ENCODE results near the gene KRT17. TPM values are rescaled to one million over a fixed set of nuclear protein-coding genes. Genes with fewer than 3 reads are reported as not detected.

Gene KRT17
- total RNA-seq, 1 donor from 2014 or later = not detected

GRCh38 chr17:41660221-41660711, 35.9 kb upstream of the KRT17 start:
- Mint-ChIP-seq H3K36me3 (no peaks in the 10 kb centered on the region), H3K4me3 (no peak overlapping the region), H3K27me3 (ENCODE audit: insufficient read depth, low read depth) (peaks cover 11% of the 10 kb centered on the region), H3K9me3 (no peaks in the 10 kb centered on the region), H3K27ac (peak overlapping the region; percentile 50), H3K4me1 (peaks cover 3% of the 10 kb centered on the region)
- Histone ChIP-seq H3K27me3 (peaks cover 18% of the 10 kb centered on the region), H2AFZ (replicated peaks) (no peak overlapping the region), H3K27ac (no peak overlapping the region), H3K4me1 (peaks cover 10% of the 10 kb centered on the region), H3K9me3 (ENCODE audit: low read depth) (no peaks in the 10 kb centered on the region), H3K36me3 (no peaks in the 10 kb centered on the region), H3K4me3 (no peak overlapping the region), H3K9ac (no peak overlapping the region), H3K79me2 (ENCODE audit: low read depth) (no peaks in the 10 kb centered on the region), H4K20me1 (ENCODE audit: low read depth) (no peaks in the 10 kb centered on the region), H3F3A (ENCODE audit: low read depth) (peaks cover 7% of the 10 kb centered on the region), H3K4me2 (no peak overlapping the region)
- TF ChIP-seq EZH2 (IDR thresholded peaks at IDR 0.05) (no peak), EZH2phosphoT487 (IDR thresholded peaks at IDR 0.05) (no peak), CTCF (IDR thresholded peaks at IDR 0.05) (no peak)
- no peak for DNase-seq (ENCODE audit: low spot score)

GRCh38 chr17:41659427-41660212, 35.2 kb upstream of the KRT17 start:
- no peak for DNase-seq (ENCODE audit: low spot score)
- peak overlapping the region; percentile 82 for H3K27ac Mint-ChIP-seq
- H4K20me1 ChIP-seq (ENCODE audit: low read depth) = no peaks in the 10 kb centered on the region

GRCh38 chr17:41658846-41659245, 34.5 kb upstream of the KRT17 start:
- Histone ChIP-seq H3K4me1 (peaks cover 13% of the 10 kb centered on the region), H4K20me1 (ENCODE audit: low read depth) (no peaks in the 10 kb centered on the region), H3K36me3 (no peaks in the 10 kb centered on the region), H3K27ac (no peak overlapping the region), H3K27me3 (peaks cover 6% of the 10 kb centered on the region), H3K9me3 (ENCODE audit: low read depth) (no peaks in the 10 kb centered on the region), H3K4me3 (no peak overlapping the region), H3F3A (ENCODE audit: low read depth) (peaks cover 2% of the 10 kb centered on the region), H3K9ac (no peak overlapping the region), H3K79me2 (ENCODE audit: low read depth) (no peaks in the 10 kb centered on the region), H3K4me2 (no peak overlapping the region), H2AFZ (replicated peaks) (no peak overlapping the region)
- no peak for DNase-seq (ENCODE audit: low spot score)
- H3K27me3 Mint-ChIP-seq (ENCODE audit: insufficient read depth, low read depth) = peaks cover 14% of the 10 kb centered on the region
- no peaks in the 10 kb centered on the region for H3K9me3 Mint-ChIP-seq
- peak overlapping the region; percentile 82 for H3K27ac Mint-ChIP-seq
- H3K4me1 Mint-ChIP-seq = peaks cover 5% of the 10 kb centered on the region
- no peak for TF ChIP-seq EZH2 (IDR thresholded peaks at IDR 0.05)
- TF ChIP-seq EZH2phosphoT487 (IDR thresholded peaks at IDR 0.05) = no peak
- H3K36me3 Mint-ChIP-seq = no peaks in the 10 kb centered on the region
- H3K4me3 Mint-ChIP-seq = no peak overlapping the region

More at GRCh38 chr17:41659427-41660212, 35.2 kb upstream of the KRT17 start:
- Histone ChIP-seq H2AFZ (replicated peaks) (no peak overlapping the region), H3K4me1 (peaks cover 13% of the 10 kb centered on the region), H3K36me3 (no peaks in the 10 kb centered on the region), H3K4me2 (no peak overlapping the region), H3F3A (ENCODE audit: low read depth) (peaks cover 7% of the 10 kb centered on the region), H3K27me3 (peaks cover 12% of the 10 kb centered on the region), H3K4me3 (no peak overlapping the region), H3K9ac (no peak overlapping the region), H3K27ac (no peak overlapping the region), H3K9me3 (ENCODE audit: low read depth) (no peaks in the 10 kb centered on the region), H3K79me2 (ENCODE audit: low read depth) (no peaks in the 10 kb centered on the region)
- Mint-ChIP-seq H3K4me3 (no peak overlapping the region), H3K9me3 (no peaks in the 10 kb centered on the region), H3K27me3 (ENCODE audit: insufficient read depth, low read depth) (peaks cover 14% of the 10 kb centered on the region), H3K4me1 (peaks cover 5% of the 10 kb centered on the region), H3K36me3 (no peaks in the 10 kb centered on the region)
- TF ChIP-seq CTCF (IDR thresholded peaks at IDR 0.05) (no peak), EZH2 (IDR thresholded peaks at IDR 0.05) (no peak), EZH2phosphoT487 (IDR thresholded peaks at IDR 0.05) (no peak)

GRCh38 chr17:41657936-41658335, 33.6 kb upstream of the KRT17 start:
- H3K4me3 ChIP-seq = no peak overlapping the region
- H3K36me3 Mint-ChIP-seq = no peaks in the 10 kb centered on the region

More at GRCh38 chr17:41657936-41658335, 33.6 kb upstream of the KRT17 start:
- H3K4me1 ChIP-seq = peaks cover 13% of the 10 kb centered on the region
- no peak overlapping the region for H3K27ac ChIP-seq
- H3K36me3 ChIP-seq = no peaks in the 10 kb centered on the region
- peak overlapping the region; percentile 74 for H3K27ac Mint-ChIP-seq
- no peak for TF ChIP-seq EZH2phosphoT487 (IDR thresholded peaks at IDR 0.05)
- no peak for TF ChIP-seq CTCF (IDR thresholded peaks at IDR 0.05)
- no peak for TF ChIP-seq EZH2 (IDR thresholded peaks at IDR 0.05)
- DNase-seq (ENCODE audit: low spot score) = no peak
- H3F3A ChIP-seq (ENCODE audit: low read depth) = no peaks in the 10 kb centered on the region
- no peaks in the 10 kb centered on the region for H4K20me1 ChIP-seq (ENCODE audit: low read depth)
- H3K4me2 ChIP-seq = no peak overlapping the region
- H3K4me1 Mint-ChIP-seq = peaks cover 5% of the 10 kb centered on the region
- no peaks in the 10 kb centered on the region for H3K79me2 ChIP-seq (ENCODE audit: low read depth)
- no peaks in the 10 kb centered on the region for H3K9me3 ChIP-seq (ENCODE audit: low read depth)
- peaks cover 11% of the 10 kb centered on the region for H3K27me3 Mint-ChIP-seq (ENCODE audit: insufficient read depth, low read depth)
- H3K9ac ChIP-seq = no peak overlapping the region
- H3K4me3 Mint-ChIP-seq = no peak overlapping the region
- H3K9me3 Mint-ChIP-seq = no peaks in the 10 kb centered on the region
- H3K27me3 ChIP-seq = no peaks in the 10 kb centered on the region
- H2AFZ ChIP-seq (replicated peaks) = no peak overlapping the region

Data from neural progenitor cell (in vitro differentiated cells).